Measurements from ENCODE around the gene STARD3.

Gene STARD3

DNA sequence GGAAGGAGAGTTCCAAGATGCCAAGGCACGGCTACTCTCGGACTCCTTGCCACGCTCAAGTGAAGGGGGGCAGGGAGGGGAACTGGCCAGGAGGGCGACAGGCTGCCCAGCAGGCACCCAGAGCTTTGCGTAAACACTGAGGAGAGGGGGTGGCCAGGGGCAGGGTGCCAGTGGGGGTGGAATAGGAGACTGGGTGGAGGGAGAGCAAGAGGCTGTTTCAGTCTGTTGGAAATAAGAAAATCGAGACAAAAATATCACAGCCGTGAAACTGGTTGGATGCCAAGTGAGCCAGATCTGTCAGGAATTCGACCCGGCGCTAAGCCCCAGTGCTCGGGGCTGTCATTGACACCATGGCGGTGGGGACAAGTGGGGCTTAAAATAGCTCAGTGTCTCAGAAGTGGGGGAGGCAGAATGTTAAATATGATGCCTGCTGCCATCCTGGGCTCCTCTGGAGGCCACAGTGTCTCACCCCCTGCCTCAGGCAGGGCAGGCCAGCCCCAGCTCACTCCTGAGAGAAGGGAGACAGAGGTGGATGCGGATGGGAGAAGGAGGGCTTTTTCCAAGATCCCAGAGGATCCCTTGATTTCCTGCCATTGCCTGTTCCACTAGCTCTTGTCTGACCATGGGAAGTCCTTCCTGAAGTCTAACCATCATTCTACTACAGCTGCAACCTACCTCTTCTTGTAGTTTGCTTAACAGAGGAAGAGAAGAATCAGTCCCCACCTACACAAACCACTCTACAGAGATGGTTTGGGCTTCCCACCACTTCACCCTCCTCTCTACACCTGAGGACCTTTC lies 40.8 kb downstream of the STARD3 start:
- Histone ChIP-seq H2BK12ac (ENCODE audit: low read length) (no peak overlapping the region), H3K4me3 (ENCODE audit: low read depth, low read length) (no peak overlapping the region), H4K8ac (ENCODE audit: low read depth, low read length) (no peak overlapping the region), H3K4me1 (ENCODE audit: control insufficient read depth in 1 of 2, insufficient read depth in 2 of 2, low read length in 2 of 2) (peaks cover 13 to 15% of the 10 kb centered on the region in 2 experiments), H4K91ac (ENCODE audit: low read depth, low read length) (no peak overlapping the region), H3K79me1 (ENCODE audit: low read length) (peaks cover 5% of the 10 kb centered on the region), H3K27me3 (ENCODE audit: insufficient read depth, low read length) (no peaks in the 10 kb centered on the region), H3K23ac (ENCODE audit: low read length) (no peak overlapping the region), H3K27ac (ENCODE audit: low read depth, low read length) (no peak overlapping the region), H3K4ac (ENCODE audit: low read depth, low read length) (no peak overlapping the region), H3K4me2 (ENCODE audit: low read length) (no peak overlapping the region), H3K9ac (ENCODE audit: low read length) (no peak overlapping the region), H2AK5ac (ENCODE audit: low read length) (no peak overlapping the region), H2BK120ac (ENCODE audit: insufficient read depth, low read length, poor library complexity) (no peak overlapping the region), H3K79me2 (ENCODE audit: control insufficient read depth, insufficient read depth, low read length, poor library complexity) (no peaks in the 10 kb centered on the region), H4K12ac (ENCODE audit: low read depth, low read length) (no peak overlapping the region), H3K14ac (ENCODE audit: low read length) (no peak overlapping the region), H2AFZ (ENCODE audit: insufficient read depth, low read length, poor library complexity) (no peak overlapping the region), H3K18ac (ENCODE audit: low read length) (no peak overlapping the region), H2BK5ac (ENCODE audit: low read depth, low read length, poor library complexity) (no peak overlapping the region), H3K36me3 (ENCODE audit: control insufficient read depth in 1 of 2, insufficient read depth in 2 of 2, low read length in 2 of 2) (no peaks in the 10 kb centered on the region), H3K9me3 (ENCODE audit: insufficient read depth, low read depth, low read length) (peaks cover 2% of the 10 kb centered on the region)
- DNase-seq = no peak
- WGBS (ENCODE audit: extremely low coverage, insufficient coverage, insufficient read length) = no CpG with 5 or more reads among the region's 13 CpGs

DNA sequence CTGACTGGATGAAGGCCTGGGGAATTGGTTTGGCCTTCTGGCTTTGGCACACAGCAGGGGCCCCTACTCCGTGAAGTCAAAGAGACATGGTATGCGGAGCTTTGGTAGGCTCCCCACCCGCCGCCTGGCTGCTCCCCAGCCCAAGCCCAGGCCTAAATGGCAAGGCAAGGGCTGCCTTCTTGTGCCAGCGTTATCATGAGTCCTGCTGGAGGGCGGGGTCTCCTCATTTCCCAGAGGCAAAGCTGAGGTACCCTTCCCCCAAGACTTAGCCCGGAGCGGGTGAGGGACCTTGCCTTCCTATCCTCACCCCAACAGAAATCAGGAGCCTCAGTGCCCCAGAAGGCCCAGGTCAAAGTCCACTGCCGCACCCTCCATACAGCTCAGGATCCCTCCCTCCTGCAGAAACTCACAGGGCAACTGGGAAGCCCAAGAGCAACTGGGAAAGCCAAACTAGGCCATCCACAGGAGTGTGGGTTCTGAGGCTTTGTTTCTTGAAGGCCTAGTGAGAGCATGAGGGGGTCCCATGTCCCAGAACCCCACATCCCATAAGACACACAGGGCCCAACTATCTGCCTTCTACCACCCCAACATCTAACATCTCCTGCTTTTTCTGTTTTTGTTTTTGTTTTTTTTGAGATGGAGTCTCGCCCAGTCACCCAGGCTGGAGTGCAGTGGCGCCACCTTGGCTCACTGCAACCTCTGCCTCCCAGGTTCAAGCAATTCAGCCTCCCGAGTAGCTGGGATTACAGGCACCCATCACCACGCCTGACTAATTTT lies 41.6 kb downstream of the STARD3 start:
- H2BK120ac ChIP-seq (ENCODE audit: insufficient read depth, low read length, poor library complexity) = no peak overlapping the region
- H4K91ac ChIP-seq (ENCODE audit: low read depth, low read length) = no peak overlapping the region

DNA sequence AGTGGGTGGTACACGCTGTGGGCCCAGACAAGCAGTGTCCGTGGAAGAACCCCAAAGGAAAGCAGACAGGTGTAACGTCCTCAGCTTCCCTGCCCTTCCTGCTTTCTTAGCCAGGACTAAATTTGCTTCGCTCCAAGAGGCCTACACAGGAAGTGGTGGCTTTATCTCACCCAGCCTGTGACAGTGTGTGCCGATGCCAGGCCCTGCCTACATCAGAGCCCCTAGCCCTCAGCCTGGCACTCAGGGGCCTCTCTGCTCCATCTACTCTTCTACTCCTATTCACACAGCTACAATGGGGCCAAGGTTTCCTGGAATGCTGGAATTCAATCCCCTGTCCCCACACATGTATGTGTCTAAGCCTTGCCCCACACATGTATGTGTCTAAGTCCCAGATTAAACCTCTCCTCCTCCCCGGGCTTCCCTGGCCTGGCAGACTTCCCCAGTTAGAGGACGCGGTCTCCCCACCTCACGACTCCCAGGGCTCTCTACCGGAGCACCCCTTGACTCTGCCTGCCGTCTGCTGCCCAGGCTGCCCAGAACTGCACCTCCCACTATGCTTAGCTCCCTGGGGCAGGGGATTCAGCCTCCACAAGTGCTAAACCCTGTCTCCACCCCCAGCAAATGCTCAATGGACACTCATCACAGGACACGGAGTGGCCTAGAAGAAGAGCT lies 42.7 kb downstream of the STARD3 start:
- H3K18ac ChIP-seq (ENCODE audit: low read length) = no peak overlapping the region
- H3K9ac ChIP-seq (ENCODE audit: low read length) = no peak overlapping the region
- H4K8ac ChIP-seq (ENCODE audit: low read depth, low read length) = no peak overlapping the region
- no CpG with 5 or more reads among the region's 12 CpGs for WGBS (ENCODE audit: extremely low coverage, insufficient coverage, insufficient read length)
- H3K79me1 ChIP-seq (ENCODE audit: low read length) = peaks cover 3% of the 10 kb centered on the region
- H3K27me3 ChIP-seq (ENCODE audit: insufficient read depth, low read length) = no peaks in the 10 kb centered on the region
- peaks cover 9 to 11% of the 10 kb centered on the region in 2 experiments for H3K4me1 ChIP-seq (ENCODE audit: control insufficient read depth in 1 of 2, insufficient read depth in 2 of 2, low read length in 2 of 2)
- H3K4ac ChIP-seq (ENCODE audit: low read depth, low read length) = no peak overlapping the region
- H3K4me3 ChIP-seq (ENCODE audit: low read depth, low read length) = no peak overlapping the region
- peaks cover 2% of the 10 kb centered on the region for H3K9me3 ChIP-seq (ENCODE audit: insufficient read depth, low read depth, low read length)
- no peaks in the 10 kb centered on the region for H3K36me3 ChIP-seq (ENCODE audit: control insufficient read depth in 1 of 2, insufficient read depth in 2 of 2, low read length in 2 of 2)
- no peak overlapping the region for H2BK120ac ChIP-seq (ENCODE audit: insufficient read depth, low read length, poor library complexity)
- H4K91ac ChIP-seq (ENCODE audit: low read depth, low read length) = no peak overlapping the region
- peak overlapping the region; percentile 65 for H4K12ac ChIP-seq (ENCODE audit: low read depth, low read length)
- no peak overlapping the region for H3K27ac ChIP-seq (ENCODE audit: low read depth, low read length)
- no peak overlapping the region for H3K4me2 ChIP-seq (ENCODE audit: low read length)
- no peak overlapping the region for H3K23ac ChIP-seq (ENCODE audit: low read length)
- H2AK5ac ChIP-seq (ENCODE audit: low read length) = no peak overlapping the region
- no peak overlapping the region for H3K14ac ChIP-seq (ENCODE audit: low read length)
- no peak overlapping the region for H2AFZ ChIP-seq (ENCODE audit: insufficient read depth, low read length, poor library complexity)
- H2BK5ac ChIP-seq (ENCODE audit: low read depth, low read length, poor library complexity) = no peak overlapping the region
- DNase-seq = no peak
- H3K79me2 ChIP-seq (ENCODE audit: control insufficient read depth, insufficient read depth, low read length, poor library complexity) = no peaks in the 10 kb centered on the region
- no peak overlapping the region for H2BK12ac ChIP-seq (ENCODE audit: low read length)

More for the DNA sequence above, 41.6 kb downstream of the STARD3 start:
- H3K27ac ChIP-seq (ENCODE audit: low read depth, low read length) = no peak overlapping the region
- no peak overlapping the region for H4K8ac ChIP-seq (ENCODE audit: low read depth, low read length)
- H3K27me3 ChIP-seq (ENCODE audit: insufficient read depth, low read length) = no peaks in the 10 kb centered on the region
- no peak overlapping the region for H3K4ac ChIP-seq (ENCODE audit: low read depth, low read length)
- no peak overlapping the region for H3K14ac ChIP-seq (ENCODE audit: low read length)
- H2AK5ac ChIP-seq (ENCODE audit: low read length) = no peak overlapping the region
- H4K12ac ChIP-seq (ENCODE audit: low read depth, low read length) = no peak overlapping the region
- no peak overlapping the region for H3K4me3 ChIP-seq (ENCODE audit: low read depth, low read length)
- DNase-seq = no peak
- H3K18ac ChIP-seq (ENCODE audit: low read length) = no peak overlapping the region
- peaks cover 13 to 15% of the 10 kb centered on the region in 2 experiments for H3K4me1 ChIP-seq (ENCODE audit: control insufficient read depth in 1 of 2, insufficient read depth in 2 of 2, low read length in 2 of 2)
- peaks cover 2% of the 10 kb centered on the region for H3K9me3 ChIP-seq (ENCODE audit: insufficient read depth, low read depth, low read length)
- WGBS (ENCODE audit: extremely low coverage, insufficient coverage, insufficient read length) = no CpG with 5 or more reads among the region's 13 CpGs
- no peak overlapping the region for H3K23ac ChIP-seq (ENCODE audit: low read length)
- H3K79me2 ChIP-seq (ENCODE audit: control insufficient read depth, insufficient read depth, low read length, poor library complexity) = no peaks in the 10 kb centered on the region
- no peak overlapping the region for H3K9ac ChIP-seq (ENCODE audit: low read length)
- no peak overlapping the region for H3K4me2 ChIP-seq (ENCODE audit: low read length)
- H2AFZ ChIP-seq (ENCODE audit: insufficient read depth, low read length, poor library complexity) = no peak overlapping the region
- no peak overlapping the region for H2BK12ac ChIP-seq (ENCODE audit: low read length)
- peaks cover 5% of the 10 kb centered on the region for H3K79me1 ChIP-seq (ENCODE audit: low read length)
- H2BK5ac ChIP-seq (ENCODE audit: low read depth, low read length, poor library complexity) = no peak overlapping the region
- no peaks in the 10 kb centered on the region for H3K36me3 ChIP-seq (ENCODE audit: control insufficient read depth in 1 of 2, insufficient read depth in 2 of 2, low read length in 2 of 2)

DNA sequence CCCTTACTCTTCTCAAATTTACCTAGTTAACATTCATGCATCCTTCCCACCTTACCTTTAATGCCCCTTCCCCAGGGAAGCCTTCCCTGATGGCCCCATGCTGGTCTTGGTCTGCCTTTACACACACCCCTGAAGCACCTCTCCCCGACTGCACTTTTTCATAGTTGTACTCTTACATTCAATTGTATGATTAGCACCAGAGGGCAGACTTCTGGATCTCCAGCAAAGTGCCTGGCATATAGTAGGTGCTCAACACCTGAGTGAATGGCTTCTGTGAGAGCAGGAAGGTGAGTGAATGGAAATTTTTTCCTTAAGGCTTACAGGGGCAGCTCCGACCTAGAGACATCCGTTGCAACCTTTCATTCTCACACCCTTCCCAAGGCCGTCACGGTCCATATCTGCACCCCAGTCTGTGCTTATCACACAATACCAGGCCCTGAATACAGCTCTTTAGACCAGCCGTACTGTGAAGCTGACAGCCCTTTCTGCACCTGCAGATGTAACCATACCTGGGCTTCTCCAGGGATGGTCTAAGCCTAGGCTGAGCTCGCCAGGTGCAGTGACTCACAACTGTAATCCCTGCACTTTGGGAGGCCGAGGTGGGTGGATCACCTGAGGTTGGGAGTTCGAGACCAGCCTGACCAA lies 46.5 kb downstream of the STARD3 start:
- H2AFZ ChIP-seq (ENCODE audit: insufficient read depth, low read length, poor library complexity) = no peak overlapping the region
- H3K79me1 ChIP-seq (ENCODE audit: low read length) = peaks cover 7% of the 10 kb centered on the region
- H3K36me3 ChIP-seq (ENCODE audit: control insufficient read depth in 1 of 2, insufficient read depth in 2 of 2, low read length in 2 of 2) = no peaks in the 10 kb centered on the region
- H2BK12ac ChIP-seq (ENCODE audit: low read length) = no peak overlapping the region
- H2AK5ac ChIP-seq (ENCODE audit: low read length) = no peak overlapping the region
- no peak overlapping the region for H4K8ac ChIP-seq (ENCODE audit: low read depth, low read length)
- no peaks in the 10 kb centered on the region for H3K27me3 ChIP-seq (ENCODE audit: insufficient read depth, low read length)
- peaks cover under 1% of the 10 kb centered on the region in 2 experiments for H3K4me1 ChIP-seq (ENCODE audit: control insufficient read depth in 1 of 2, insufficient read depth in 2 of 2, low read length in 2 of 2)
- H3K4me3 ChIP-seq (ENCODE audit: low read depth, low read length) = no peak overlapping the region
- no peak overlapping the region for H4K12ac ChIP-seq (ENCODE audit: low read depth, low read length)
- no peak overlapping the region for H2BK120ac ChIP-seq (ENCODE audit: insufficient read depth, low read length, poor library complexity)
- H3K23ac ChIP-seq (ENCODE audit: low read length) = no peak overlapping the region
- no peak overlapping the region for H4K91ac ChIP-seq (ENCODE audit: low read depth, low read length)
- no peak overlapping the region for H3K4me2 ChIP-seq (ENCODE audit: low read length)
- no peak overlapping the region for H3K14ac ChIP-seq (ENCODE audit: low read length)
- H2BK5ac ChIP-seq (ENCODE audit: low read depth, low read length, poor library complexity) = no peak overlapping the region
- no peaks in the 10 kb centered on the region for H3K9me3 ChIP-seq (ENCODE audit: insufficient read depth, low read depth, low read length)
- peaks cover 5% of the 10 kb centered on the region for H3K79me2 ChIP-seq (ENCODE audit: control insufficient read depth, insufficient read depth, low read length, poor library complexity)
- WGBS (ENCODE audit: extremely low coverage, insufficient coverage, insufficient read length) = no CpG with 5 or more reads among the region's 9 CpGs
- no peak overlapping the region for H3K18ac ChIP-seq (ENCODE audit: low read length)
- H3K27ac ChIP-seq (ENCODE audit: low read depth, low read length) = no peak overlapping the region
- H3K9ac ChIP-seq (ENCODE audit: low read length) = no peak overlapping the region
- no peak overlapping the region for H3K4ac ChIP-seq (ENCODE audit: low read depth, low read length)
- no peak for DNase-seq
